Activated B cell treated with CpG ODN at 0.5 μM for 24 hours (primary cell): ENCODE measurements around the gene EBF3. TPM values are rescaled to one million over a fixed set of nuclear protein-coding genes. Genes with fewer than 3 reads are reported as not detected.

Source experiments
- ATAC-seq: fragments of 200-7000 bp; cut with Tn5 transposase; one replicate; pipeline ENCODE4 v1.10.0; 2021; ENCODE audit warnings: low read depth, mild to moderate bottlenecking, moderate library complexity
- CTCF ChIA-PET: fragments of 350-600 bp; sonication (Branson Sonifier 250); formaldehyde crosslinking; loops from one replicate; lab custom pipeline; 2021; ENCODE audit warnings: antibody characterized with exemption; lab: Charles Lee
- POLR2A ChIA-PET: fragments of 350-600 bp; sonication (Branson Sonifier 250); formaldehyde crosslinking; loops from one replicate; lab custom pipeline; 2021; ENCODE audit warnings: antibody characterized with exemption; lab: Charles Lee
- DNase-seq: peaks from one replicate; pipeline ENCODE4 v3.0.0; 2022
- H3K27ac Mint-ChIP-seq: one replicate; pipeline ENCODE4 v1.8.0; 2020; ENCODE audit warnings: mixed read lengths
- H3K27me3 Mint-ChIP-seq: one replicate; pipeline ENCODE4 v1.8.0; 2021; ENCODE audit warnings: mixed read lengths
- H3K36me3 Mint-ChIP-seq: one replicate; pipeline ENCODE4 v1.8.0; 2021; ENCODE audit warnings: low read depth, mixed read lengths
- H3K4me1 Mint-ChIP-seq: one replicate; pipeline ENCODE4 v1.8.0; 2021; ENCODE audit warnings: mixed read lengths
- H3K4me3 Mint-ChIP-seq: one replicate; pipeline ENCODE4 v1.8.0; 2020; ENCODE audit warnings: mild to moderate bottlenecking, mixed read lengths
- H3K9me3 Mint-ChIP-seq: one replicate; pipeline ENCODE4 v1.8.0; 2020; ENCODE audit warnings: mixed read lengths
- intact Hi-C: fragments of 100-400 bp; cut with micrococcal nuclease; formaldehyde crosslinking; loops from one replicate; pipeline ENCODE4 v1.15.1; 2024
- total RNA-seq: library from RNA; stranded (reverse); gene quantifications from 2 replicates; pipeline ENCODE4 v1.2.3, GENCODE V29; 2022
- TF ChIP-seq, protein P1 (sequence below): fragments of 200-600 bp; IDR thresholded peaks from one replicate; pipeline ENCODE4 v1.8.0; 2022; ENCODE audit warnings: antibody characterized with exemption, mild to moderate bottlenecking

The EBF3 gene
- total RNA-seq, 1 donor from 2014 or later: not detected

GRCh38 chr10:129867631-129868179 lies 96.4 kb downstream of the EBF3 start:
- no peaks in the 10 kb centered on the region for H3K36me3 Mint-ChIP-seq
- ChIA-PET POLR2A (no interaction called here), CTCF (no interaction called here)
- DNase-seq (no peak), ATAC-seq (no peak)
- intact Hi-C loops: no loop called here
- no peaks in the 10 kb centered on the region for H3K9me3 Mint-ChIP-seq
- H3K27me3 Mint-ChIP-seq: peaks cover 4% of the 10 kb centered on the region
- H3K4me3 Mint-ChIP-seq: no peak overlapping the region
- no peaks in the 10 kb centered on the region for H3K4me1 Mint-ChIP-seq
- H3K27ac Mint-ChIP-seq: no peak overlapping the region
- TF ChIP-seq, protein P1, sequence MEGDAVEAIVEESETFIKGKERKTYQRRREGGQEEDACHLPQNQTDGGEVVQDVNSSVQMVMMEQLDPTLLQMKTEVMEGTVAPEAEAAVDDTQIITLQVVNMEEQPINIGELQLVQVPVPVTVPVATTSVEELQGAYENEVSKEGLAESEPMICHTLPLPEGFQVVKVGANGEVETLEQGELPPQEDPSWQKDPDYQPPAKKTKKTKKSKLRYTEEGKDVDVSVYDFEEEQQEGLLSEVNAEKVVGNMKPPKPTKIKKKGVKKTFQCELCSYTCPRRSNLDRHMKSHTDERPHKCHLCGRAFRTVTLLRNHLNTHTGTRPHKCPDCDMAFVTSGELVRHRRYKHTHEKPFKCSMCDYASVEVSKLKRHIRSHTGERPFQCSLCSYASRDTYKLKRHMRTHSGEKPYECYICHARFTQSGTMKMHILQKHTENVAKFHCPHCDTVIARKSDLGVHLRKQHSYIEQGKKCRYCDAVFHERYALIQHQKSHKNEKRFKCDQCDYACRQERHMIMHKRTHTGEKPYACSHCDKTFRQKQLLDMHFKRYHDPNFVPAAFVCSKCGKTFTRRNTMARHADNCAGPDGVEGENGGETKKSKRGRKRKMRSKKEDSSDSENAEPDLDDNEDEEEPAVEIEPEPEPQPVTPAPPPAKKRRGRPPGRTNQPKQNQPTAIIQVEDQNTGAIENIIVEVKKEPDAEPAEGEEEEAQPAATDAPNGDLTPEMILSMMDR: no peak

DNA sequence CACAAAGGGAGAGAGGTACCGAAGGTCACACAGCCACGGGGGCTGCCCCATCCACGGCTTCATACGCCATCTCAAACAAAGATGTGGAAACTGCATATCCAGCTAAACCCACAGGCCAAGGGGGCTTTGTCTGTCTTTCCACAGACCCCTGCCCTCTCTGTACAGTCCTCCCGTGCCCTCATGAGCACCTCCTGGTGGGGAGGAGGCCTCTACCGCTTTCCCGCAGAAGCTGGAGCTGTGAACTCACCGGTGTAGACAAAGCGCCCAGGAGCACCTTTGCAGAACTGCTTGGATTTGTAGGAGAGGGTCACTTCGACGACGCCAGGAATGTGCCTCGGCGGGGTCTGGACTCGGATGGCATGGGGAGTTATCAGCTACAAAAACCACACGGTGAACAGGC lies 97.2 kb downstream of the EBF3 start:
- peaks cover 4% of the 10 kb centered on the region for H3K27me3 Mint-ChIP-seq
- no peaks in the 10 kb centered on the region for H3K36me3 Mint-ChIP-seq
- CTCF ChIA-PET: no interaction called here
- ATAC-seq (no peak), DNase-seq (no peak)
- intact Hi-C loops: no loop called here
- no peak overlapping the region for H3K4me3 Mint-ChIP-seq
- POLR2A ChIA-PET: no interaction called here
- H3K27ac Mint-ChIP-seq: no peak overlapping the region
- TF ChIP-seq, protein P1: no peak
- no peaks in the 10 kb centered on the region for H3K9me3 Mint-ChIP-seq
- no peaks in the 10 kb centered on the region for H3K4me1 Mint-ChIP-seq

- ChIA-PET CTCF (no interaction called here), POLR2A (no interaction called here)
- no peak overlapping the region for H3K27ac Mint-ChIP-seq
- intact Hi-C loops: no loop called here
- DNase-seq (no peak), ATAC-seq (no peak)
- peaks cover 4% of the 10 kb centered on the region for H3K27me3 Mint-ChIP-seq
- TF ChIP-seq, protein P1: no peak
- H3K9me3 Mint-ChIP-seq: no peaks in the 10 kb centered on the region
- no peak overlapping the region for H3K4me3 Mint-ChIP-seq
- no peaks in the 10 kb centered on the region for H3K4me1 Mint-ChIP-seq
- no peaks in the 10 kb centered on the region for H3K36me3 Mint-ChIP-seq
Measured at GRCh38 chr10:129865960-129866359, 98.1 kb downstream of the EBF3 start.

DNA sequence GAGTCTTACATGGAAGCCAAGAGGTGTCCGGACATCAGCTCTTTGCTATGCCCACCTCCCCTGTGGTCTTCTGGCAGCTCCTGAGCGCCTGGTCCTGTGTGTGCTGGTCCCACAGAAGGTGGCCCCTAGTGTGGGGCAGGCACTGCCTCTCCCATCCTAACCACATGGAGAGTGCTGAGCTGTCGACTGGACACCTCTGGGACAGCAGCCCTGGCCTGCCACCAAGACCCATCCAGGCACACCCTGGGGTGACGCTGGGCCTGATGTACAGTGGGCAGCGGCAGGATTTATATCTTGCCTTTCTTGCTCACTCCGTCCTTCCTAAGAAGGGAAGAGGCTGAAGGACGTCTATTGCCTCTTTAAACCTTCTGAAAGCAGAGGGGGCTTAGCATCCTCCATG lies 98.7 kb downstream of the EBF3 start:
- intact Hi-C loops: no loop called here
- DNase-seq: no peak

GRCh38 chr10:129864601-129865126 lies 99.4 kb downstream of the EBF3 start:
- no peak overlapping the region for H3K4me3 Mint-ChIP-seq
- ATAC-seq: no peak
- H3K27ac Mint-ChIP-seq: no peak overlapping the region
- H3K9me3 Mint-ChIP-seq: no peaks in the 10 kb centered on the region
- no peaks in the 10 kb centered on the region for H3K27me3 Mint-ChIP-seq
- POLR2A ChIA-PET: no interaction called here
- no peaks in the 10 kb centered on the region for H3K36me3 Mint-ChIP-seq
- CTCF ChIA-PET: no interaction called here
- intact Hi-C loops: no loop called here
- H3K4me1 Mint-ChIP-seq: no peaks in the 10 kb centered on the region
- TF ChIP-seq, protein P1: no peak
- no peak for DNase-seq

More for the DNA sequence above, 98.7 kb downstream of the EBF3 start:
- CTCF ChIA-PET: no interaction called here
- Mint-ChIP-seq H3K4me3 (no peak overlapping the region), H3K36me3 (no peaks in the 10 kb centered on the region), H3K27me3 (peaks cover 4% of the 10 kb centered on the region), H3K4me1 (no peaks in the 10 kb centered on the region), H3K9me3 (no peaks in the 10 kb centered on the region), H3K27ac (no peak overlapping the region)
- POLR2A ChIA-PET: no interaction called here
- no peak for ATAC-seq
- TF ChIP-seq, protein P1: no peak
